Aorta (tissue), 5 donors: ENCODE results near the gene KIAA1755. TPM values are rescaled to one million over a fixed set of nuclear protein-coding genes. Genes with fewer than 3 reads are reported as not detected.
A peak's percentile ranks its signal among the peaks of the same experiment; 100 is the strongest.
"Not testable (repeated sequence)": the region's sequence is repeated elsewhere in the genome, so short reads cannot be mapped to it uniquely, and the experiment has no call there.

Source experiments
- ATAC-seq: fragments of 200-7000 bp; cut with Tn5 transposase; one replicate; pipeline ENCODE4 v1.9.1; 2022; ENCODE audit warnings: moderate library complexity; ENCODE audit not compliant: low FRiP score
- DNase-seq, 2 donors: peaks; one replicate each; pipeline ENCODE4 v3.0.0-alpha.2; 2020
- H3K27ac ChIP-seq, 2 donors: one replicate each; pipeline ENCODE4 v1.5.1; 2013; ENCODE audit warnings: low read length in 2 of 2, mild to moderate bottlenecking in 2 of 2, moderate library complexity in 2 of 2, control low read depth in 1 of 2, inconsistent platforms in 1 of 2, low read depth in 1 of 2
- H3K27me3 ChIP-seq, 2 donors: one replicate each; pipeline ENCODE4 v1.6.1; 2013; ENCODE audit warnings: control low read depth in 1 of 2, low read length in 1 of 2, mild to moderate bottlenecking in 1 of 2, moderate library complexity in 1 of 2; ENCODE audit not compliant: insufficient read depth in 2 of 2, control insufficient read depth in 1 of 2
- H3K36me3 ChIP-seq, 2 donors: one replicate each; pipeline ENCODE4 v1.6.1; 2013; ENCODE audit warnings: control low read depth in 1 of 2, low read length in 1 of 2, mild to moderate bottlenecking in 1 of 2; ENCODE audit not compliant: insufficient read depth in 2 of 2, control insufficient read depth in 1 of 2
- H3K4me1 ChIP-seq, 2 donors: one replicate each; pipeline ENCODE4 v1.6.1; 2013; ENCODE audit warnings: low read length in 2 of 2, control low read depth in 1 of 2, mild to moderate bottlenecking in 1 of 2, moderate library complexity in 1 of 2; ENCODE audit not compliant: insufficient read depth in 2 of 2, control insufficient read depth in 1 of 2
- H3K4me3 ChIP-seq, 2 donors: one replicate each; pipeline ENCODE4 v1.5.1; 2013; ENCODE audit warnings: low read length in 2 of 2, control low read depth in 1 of 2, mild to moderate bottlenecking in 1 of 2
- H3K9me3 ChIP-seq: one replicate; pipeline ENCODE4 v1.6.1; 2013; ENCODE audit warnings: mild to moderate bottlenecking, low read length; ENCODE audit not compliant: control insufficient read depth
- whole genome bisulfite sequencing, 2 donors: extraction: QIAGEN DNeasy Blood & Tissue Kit; methylation state at CpG; one replicate each; pipeline ENCODE4 v1.1.7; 2013; 5-methylcytosine and 5-hydroxymethylcytosine counted together
- intact Hi-C, 2 donors: fragments of 100-400 bp; cut with DNase I; formaldehyde crosslinking; loops; one replicate each; pipeline versions ENCODE4 v1.14.2 to v1.15.0; 2022
- polyA plus RNA-seq, 2 donors: library from polyadenylated mRNA; stranded (reverse); fragments of 200-250 nt; gene quantifications; one replicate each; pipeline ENCODE4 v1.2.3, GENCODE V29; 2013
- total RNA-seq, 2 donors: library from RNA; stranded (reverse); fragmentation: NEBNext Ultra II Directional; extraction: Animal tissue kit (Norgen Biotek cat#: 25700); gene quantifications; one replicate each; pipeline ENCODE4 v1.2.1, GENCODE V29; 2021
- donor health status: healthy with polysubstance abuse.
- donor health status: Bipolar disorder and iron deficiency.
- donor health status: DM: no; HTN: no; CAD: no.
- donor health status: DM: no; HTN: no; CAD: no.
- donor health status: DM: yes; HTN: yes; CAD: no.

KIAA1755 gene
- total and polyA plus RNA-seq, 4 donors, result 2.0 to 46.4 (median 20.6) TPM

GRCh38 chr20:38262931-38263330 lies 2.4 kb upstream of the KIAA1755 start:
- H3K4me3 ChIP-seq, result no peak overlapping the region
- intact Hi-C loops, result no loop called here
- ATAC-seq, result no peak
- WGBS, 2 donors, result 89% methylated on average over 6 of the region's 6 CpGs
- H3K9me3 ChIP-seq, result no peaks in the 10 kb centered on the region
- no peak overlapping the region for H3K27ac ChIP-seq
- H3K27me3 ChIP-seq, result no peaks in the 10 kb centered on the region
- H3K36me3 ChIP-seq, result no peaks in the 10 kb centered on the region
- H3K4me1 ChIP-seq, result peaks cover 0 to 2% of the 10 kb centered on the region in 2 donors
- no peak for DNase-seq

GRCh38 chr20:38261054-38261390 lies 487 bp upstream of the KIAA1755 start:
- Histone ChIP-seq H3K4me3 (peak overlapping the region; percentile 41 to 62), H3K4me1 (no peaks in the 10 kb centered on the region), H3K27me3 (no peaks in the 10 kb centered on the region), H3K27ac (peak overlapping the region in 1 of 2 donors; percentile 10), H3K36me3 (no peaks in the 10 kb centered on the region), H3K9me3 (no peaks in the 10 kb centered on the region)
- ATAC-seq (no peak), DNase-seq (no peak)
- 45 to 49% methylated on average over 8 of the region's 8 CpGs for WGBS, 2 donors
- intact Hi-C loops, result no loop called here

DNA sequence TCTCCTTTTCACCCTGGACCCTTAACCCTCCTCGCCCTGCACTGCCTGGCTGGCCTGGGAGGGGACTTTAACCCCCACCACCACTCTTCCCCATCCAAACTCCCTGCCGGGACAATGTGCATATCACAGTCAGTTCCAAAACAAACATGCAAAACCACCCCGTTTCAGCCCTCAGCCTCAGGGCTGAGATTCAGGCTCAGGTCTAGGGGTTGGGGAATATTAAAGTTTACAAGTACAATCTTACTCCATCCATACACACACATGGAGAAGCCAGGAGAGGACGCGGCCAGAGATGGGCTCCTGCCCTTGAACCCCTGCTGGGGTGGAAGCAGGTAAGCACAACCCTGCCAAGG lies 534 bp downstream of the KIAA1755 start:
- intact Hi-C loops, result no loop called here
- WGBS, 2 donors, result 0 to 1% methylated on average over 5 of the region's 5 CpGs
- ATAC-seq, result peak; percentile 30
- Histone ChIP-seq H3K27ac (peak overlapping the region; percentile 21 to 53), H3K9me3 (no peaks in the 10 kb centered on the region), H3K36me3 (no peaks in the 10 kb centered on the region), H3K27me3 (no peaks in the 10 kb centered on the region), H3K4me3 (peak overlapping the region; percentile 41 to 62), H3K4me1 (peaks cover 0 to 2% of the 10 kb centered on the region in 2 donors)
- no peak for DNase-seq

DNA sequence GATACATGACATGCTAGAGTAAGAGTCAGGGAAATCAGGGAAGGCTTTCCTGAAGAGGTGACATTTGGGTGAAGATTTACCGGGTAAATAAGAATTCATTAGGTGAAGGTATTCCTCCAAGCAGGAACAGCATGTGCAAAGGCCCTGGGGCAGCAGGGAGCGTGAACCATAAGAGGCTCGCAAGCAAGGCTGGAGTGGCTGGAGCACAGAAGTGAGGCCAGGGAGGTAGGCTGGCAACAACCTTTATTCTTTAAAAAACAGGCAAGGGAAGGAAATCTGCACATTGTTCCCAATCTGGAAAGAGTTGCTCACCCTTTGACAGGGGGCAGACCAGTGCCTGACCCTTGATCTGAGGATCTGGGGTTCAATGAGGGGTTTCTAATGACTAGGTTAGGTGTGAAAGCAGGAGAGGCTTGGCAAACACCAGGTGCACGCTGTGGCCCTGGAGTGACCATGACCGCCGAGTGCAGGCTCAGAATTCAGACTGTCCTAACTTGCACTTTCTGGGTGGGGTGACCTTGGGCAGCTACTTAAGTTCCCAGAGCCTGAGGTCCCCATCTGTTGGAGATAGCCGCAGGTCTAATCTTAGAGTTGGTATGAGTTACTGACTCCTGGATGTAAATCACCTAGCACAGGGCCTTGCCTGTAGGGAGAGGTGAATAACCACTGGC lies 1.9 kb downstream of the KIAA1755 start:
- DNase-seq (no peak), ATAC-seq (no peak)
- Histone ChIP-seq H3K4me1 (peaks cover 0 to 2% of the 10 kb centered on the region in 2 donors), H3K27me3 (no peaks in the 10 kb centered on the region), H3K9me3 (no peaks in the 10 kb centered on the region), H3K4me3 (no peak overlapping the region), H3K36me3 (no peaks in the 10 kb centered on the region), H3K27ac (peak overlapping the region in 1 of 2 donors; percentile 79)
- 88 to 91% methylated on average over 7 of the region's 7 CpGs for WGBS, 2 donors
- intact Hi-C loops, result no loop called here

- Histone ChIP-seq H3K27ac (peak overlapping the region in 1 of 2 donors; percentile 83), H3K4me1 (peaks cover 0 to 2% of the 10 kb centered on the region in 2 donors), H3K4me3 (no peak overlapping the region), H3K27me3 (no peaks in the 10 kb centered on the region), H3K9me3 (no peaks in the 10 kb centered on the region), H3K36me3 (no peaks in the 10 kb centered on the region)
- intact Hi-C loops, result no loop called here
- ATAC-seq (no peak), DNase-seq (no peak)
- 45 to 51% methylated on average over 2 of the region's 2 CpGs for WGBS, 2 donors
These were observed 3.6 kb downstream of the KIAA1755 start for GRCh38 chr20:38256966-38257365.

- intact Hi-C loops, result no loop called here
- Histone ChIP-seq H3K9me3 (no peaks in the 10 kb centered on the region), H3K4me3 (no peak overlapping the region), H3K4me1 (peaks cover 0 to 2% of the 10 kb centered on the region in 2 donors), H3K36me3 (no peaks in the 10 kb centered on the region), H3K27ac (peak overlapping the region; percentile 89 to 96), H3K27me3 (no peaks in the 10 kb centered on the region)
- ATAC-seq (no peak), DNase-seq (no peak)
- 41 to 57% methylated on average over 4 of the region's 4 CpGs for WGBS, 2 donors
These were observed 4.5 kb downstream of the KIAA1755 start for GRCh38 chr20:38256021-38256420.

- Histone ChIP-seq H3K27ac (peak overlapping the region; percentile 89 to 96), H3K36me3 (no peaks in the 10 kb centered on the region), H3K27me3 (no peaks in the 10 kb centered on the region), H3K4me1 (peaks cover 0 to 2% of the 10 kb centered on the region in 2 donors), H3K9me3 (no peaks in the 10 kb centered on the region), H3K4me3 (no peak overlapping the region)
- ATAC-seq, result peak; percentile 42
- WGBS, 2 donors, result 2 to 8% methylated on average over 5 of the region's 5 CpGs
- no peak for DNase-seq
- intact Hi-C loops, result no loop called here
These were observed 5.1 kb downstream of the KIAA1755 start for GRCh38 chr20:38255393-38255792.

DNA sequence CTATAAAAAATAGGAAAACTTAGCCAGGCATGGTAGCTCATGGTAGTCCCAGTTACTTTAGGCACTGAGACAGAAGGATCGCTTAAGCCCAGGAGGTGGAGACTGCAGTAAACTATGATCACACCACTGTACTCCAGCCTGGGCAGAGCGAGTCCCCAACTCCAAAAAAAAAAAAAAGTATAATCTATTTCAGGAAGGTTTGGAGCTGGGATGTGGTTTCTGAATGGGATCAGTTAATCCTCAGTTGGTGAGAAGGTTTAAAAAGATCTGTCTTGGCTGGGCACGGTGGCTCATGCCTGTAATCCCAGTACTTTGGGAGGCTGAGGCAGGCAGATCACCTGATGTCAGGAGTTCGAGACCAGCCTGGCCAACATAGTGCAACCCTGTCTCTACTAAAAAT lies 5.9 kb downstream of the KIAA1755 start:
- not testable (repeated sequence) for H3K4me3 ChIP-seq, H3K27me3 ChIP-seq, H3K36me3 ChIP-seq, H3K4me1 ChIP-seq, ATAC-seq, H3K9me3 ChIP-seq, DNase-seq
- peak overlapping the region; percentile 89 to 96 for H3K27ac ChIP-seq
- intact Hi-C loops, result loop anchor here in 1 of 2 donors (5.0 kb wide), 1 partner anchor 38 kb away; no protein-coding TSS in a partner anchor
- WGBS, 2 donors, result 24 to 27% methylated on average over 4 of the region's 4 CpGs

DNA sequence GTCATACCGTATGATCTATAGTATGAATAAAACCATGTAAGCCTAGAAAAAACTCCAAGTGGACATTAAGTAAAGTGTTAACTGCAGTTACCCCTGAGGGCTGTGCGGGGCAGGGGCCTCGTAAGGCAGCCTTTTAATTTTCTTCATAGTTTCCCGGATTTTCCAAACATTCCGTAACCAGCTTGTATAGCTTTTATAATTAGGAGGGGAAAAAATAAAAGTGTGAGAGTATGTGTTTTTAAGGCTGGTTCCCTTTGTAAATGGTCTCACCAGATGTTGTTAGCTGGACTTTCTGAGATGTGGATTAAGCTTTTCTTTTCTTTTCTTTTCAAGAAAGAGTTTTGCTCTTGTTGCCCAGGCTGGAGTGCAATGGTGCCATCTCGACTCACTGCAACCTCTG lies 7.0 kb downstream of the KIAA1755 start:
- no peak for ATAC-seq
- intact Hi-C loops, result loop anchor here in 1 of 2 donors (5.0 kb wide), 1 partner anchor 39 kb away; no protein-coding TSS in a partner anchor

More for the DNA sequence above, 7.0 kb downstream of the KIAA1755 start:
- no peaks in the 10 kb centered on the region for H3K36me3 ChIP-seq
- no peak for DNase-seq
- WGBS, 2 donors, result 32 to 45% methylated on average over 6 of the region's 6 CpGs
- H3K9me3 ChIP-seq, result no peaks in the 10 kb centered on the region
- no peak overlapping the region for H3K4me3 ChIP-seq
- H3K27me3 ChIP-seq, result no peaks in the 10 kb centered on the region
- peak overlapping the region; percentile 8 to 93 for H3K27ac ChIP-seq
- peaks cover 0 to 2% of the 10 kb centered on the region in 2 donors for H3K4me1 ChIP-seq
